Measurements from ENCODE around the gene MYO10.
"Not testable (repeated sequence)": the region's sequence is repeated elsewhere in the genome, so short reads cannot be mapped to it uniquely, and the experiment has no call there.

Gene MYO10

GRCh38 chr5:16735101-16736060 is 200.7 kb downstream of the MYO10 start:
- no peak for DNase-seq

DNA sequence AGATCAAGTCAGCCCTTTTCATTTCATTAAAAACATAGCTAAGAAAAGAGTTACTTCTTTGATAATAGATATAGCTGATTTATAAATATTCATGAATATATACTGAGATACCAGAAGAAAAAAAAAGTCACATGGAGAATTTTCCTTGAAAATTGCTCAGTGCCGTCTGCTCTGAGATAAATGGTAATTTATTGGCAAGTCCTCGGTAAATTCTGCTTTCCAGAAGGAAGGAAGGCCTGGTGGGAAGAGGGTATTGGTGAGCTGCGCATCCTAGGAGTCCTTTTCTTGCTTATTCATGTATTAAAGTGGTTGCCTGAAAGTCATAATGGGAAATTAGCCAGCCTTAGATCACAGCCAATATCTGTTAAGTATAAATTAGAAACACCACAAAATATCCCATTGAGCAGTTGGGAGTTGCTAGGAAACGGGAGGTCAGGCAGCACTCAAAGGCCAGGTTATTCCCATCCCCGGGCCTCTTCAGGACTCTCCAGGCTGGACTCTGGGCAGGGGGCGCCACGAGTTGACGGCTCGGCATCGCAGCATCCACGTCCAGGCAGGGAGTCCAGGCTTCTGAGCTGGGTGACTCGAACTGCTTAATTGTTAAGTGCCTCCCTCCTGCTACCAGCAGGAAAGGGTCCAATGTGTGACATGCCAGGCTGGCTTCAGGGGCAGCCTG is 202.6 kb downstream of the MYO10 start:
- no peak for DNase-seq

GRCh38 chr5:16732356-16732755 is 203.7 kb downstream of the MYO10 start:
- no peak for DNase-seq

DNA sequence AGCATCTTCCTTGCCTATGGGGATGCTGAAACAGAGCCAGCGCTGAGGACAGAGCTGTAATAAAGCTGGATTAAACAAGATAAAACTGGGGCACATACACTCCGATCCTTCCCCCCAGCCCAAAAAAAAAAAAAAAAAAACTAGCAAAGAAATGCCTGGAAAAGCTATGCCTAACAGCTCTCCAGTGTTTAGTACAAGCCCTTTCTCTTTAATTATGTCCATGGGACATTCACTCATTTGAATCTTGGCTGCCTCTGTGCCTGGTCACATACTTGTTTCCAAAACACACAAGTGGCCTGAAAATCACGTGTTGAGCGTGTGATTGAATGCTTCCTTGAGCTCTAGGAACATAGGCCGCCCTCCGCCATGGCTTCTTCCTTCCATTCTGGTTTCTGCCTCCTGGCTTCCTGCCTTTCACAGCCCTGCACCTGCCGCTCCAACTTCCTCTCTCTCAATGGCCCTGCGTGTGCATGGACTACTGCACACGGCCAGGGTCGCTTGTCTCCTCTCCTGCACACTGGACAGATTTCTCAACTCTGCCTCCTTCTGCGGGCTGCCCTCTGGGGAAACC is 208.2 kb downstream of the MYO10 start:
- DNase-seq = no peak

GRCh38 chr5:16726538-16726946 is 209.5 kb downstream of the MYO10 start:
- DNase-seq = peak; percentile 26

DNA sequence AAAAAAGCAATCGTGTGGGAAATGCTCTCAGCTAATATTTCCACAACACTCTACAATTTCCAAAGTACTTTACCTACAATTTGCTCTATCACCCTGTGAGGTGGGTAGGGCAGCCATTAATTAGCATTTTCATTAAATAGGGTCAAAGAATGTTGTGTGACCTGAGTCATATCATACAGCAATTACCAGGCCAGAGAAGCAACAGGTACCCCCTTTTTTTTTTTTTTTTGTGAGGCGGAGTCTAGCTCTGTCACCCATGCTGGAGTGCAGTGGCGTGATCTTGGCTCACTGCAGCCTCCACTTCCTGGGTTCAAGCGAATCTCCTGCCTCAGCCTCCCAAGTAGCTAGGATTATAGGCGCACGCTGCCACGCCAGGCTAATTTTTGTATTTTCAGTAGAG is 210.5 kb downstream of the MYO10 start:
- no peak for DNase-seq

DNA sequence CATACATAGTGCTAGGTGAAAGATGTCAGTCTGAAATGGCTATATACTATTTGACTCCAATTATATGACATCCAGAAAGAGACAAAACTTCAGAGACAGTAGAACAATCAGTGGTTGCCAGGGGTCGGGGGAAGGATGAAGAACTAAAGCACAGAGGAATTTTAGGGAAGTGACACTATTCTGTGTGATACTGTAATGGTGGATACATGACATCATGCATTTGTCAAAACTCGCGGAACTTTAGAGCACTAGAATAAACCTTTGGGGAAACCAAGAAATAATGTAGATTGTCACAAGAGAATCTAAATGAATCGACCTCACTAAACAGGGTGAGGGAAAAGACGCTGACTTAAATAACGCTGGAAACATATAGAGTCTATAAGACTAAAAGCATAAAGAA is 212.3 kb downstream of the MYO10 start:
- no peak for DNase-seq

DNA sequence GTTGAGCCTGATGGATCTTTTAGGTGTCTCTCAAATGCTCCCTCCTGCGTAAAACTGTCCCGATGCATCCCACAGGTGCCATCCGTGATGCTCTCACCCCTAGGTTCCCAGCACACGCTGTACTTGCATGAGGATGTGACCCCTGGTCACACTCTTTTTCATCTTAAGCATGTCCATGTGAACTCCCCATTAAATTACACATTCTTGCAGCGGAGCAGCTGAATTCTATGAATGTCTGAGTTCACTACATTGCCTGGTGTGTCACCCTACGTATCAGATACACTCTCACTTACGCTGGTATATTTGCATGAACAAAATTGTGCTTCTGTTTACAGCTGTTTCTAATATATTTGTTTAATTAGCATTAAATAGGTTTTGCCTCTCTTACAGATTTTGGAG is 214.0 kb downstream of the MYO10 start:
- DNase-seq = no peak

GRCh38 chr5:16721151-16722096 is 214.7 kb downstream of the MYO10 start:
- DNase-seq = no peak

DNA sequence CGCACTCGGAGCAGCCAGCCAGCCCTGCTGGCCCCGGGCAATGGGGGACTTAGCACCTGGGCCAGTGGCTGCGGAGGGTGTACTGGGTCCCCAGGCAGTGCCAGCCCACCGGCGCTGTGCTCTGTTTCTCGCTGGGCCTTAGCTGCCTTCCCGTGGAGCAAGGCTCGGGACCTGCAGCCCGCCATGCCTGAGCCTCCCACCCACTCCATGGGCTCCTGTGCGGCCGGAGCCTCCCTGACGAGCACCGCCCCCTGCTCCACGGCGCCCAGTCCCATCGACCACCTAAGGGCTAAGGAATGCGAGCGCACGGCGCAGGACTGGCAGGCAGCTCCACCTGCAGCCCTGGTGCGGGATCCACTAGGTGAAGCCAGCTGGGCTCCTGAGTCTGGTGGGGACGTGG is 218.1 kb downstream of the MYO10 start:
- DNase-seq = not testable (repeated sequence)

GRCh38 chr5:16713386-16713928 is 222.6 kb downstream of the MYO10 start:
- no peak for DNase-seq

DNA sequence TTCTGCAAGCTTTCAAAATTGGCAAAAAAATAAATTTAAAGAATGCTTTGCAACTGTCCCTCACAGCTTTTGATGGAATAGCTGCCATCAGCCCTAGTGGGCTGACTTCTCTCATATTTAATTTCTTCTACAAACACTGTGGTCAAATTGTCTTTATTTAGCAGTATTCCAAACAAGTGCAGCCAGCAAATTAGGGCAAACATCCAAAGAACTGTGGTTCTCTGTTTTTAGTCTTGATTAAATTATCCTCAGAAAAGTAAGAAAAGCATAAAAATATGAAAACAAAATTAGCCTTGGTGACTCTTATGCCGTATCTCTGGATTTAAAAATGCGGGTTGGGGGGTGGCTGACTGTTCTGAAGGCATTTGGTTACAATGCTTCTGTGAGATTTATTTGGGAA is 223.5 kb downstream of the MYO10 start:
- DNase-seq = no peak

- DNase-seq = no peak
These were observed 223.9 kb downstream of the MYO10 start for GRCh38 chr5:16712178-16712577.

GRCh38 chr5:16709691-16710433 is 226.2 kb downstream of the MYO10 start:
- DNase-seq = no peak

DNA sequence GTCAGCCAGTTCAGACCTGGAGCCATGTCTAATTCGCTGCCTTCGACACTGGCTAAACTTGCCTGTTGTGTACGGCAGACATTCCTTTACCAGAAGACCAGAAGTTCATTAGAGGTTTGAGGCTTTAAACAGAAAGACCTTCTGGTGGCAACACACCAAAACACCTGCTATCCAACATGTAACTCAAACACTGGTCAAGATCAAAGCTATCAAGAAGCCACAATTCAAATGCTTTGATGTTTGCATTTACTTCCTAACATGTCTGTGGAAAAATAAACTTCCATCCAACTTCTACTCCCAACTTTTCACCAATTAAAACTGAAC is 228.3 kb downstream of the MYO10 start:
- no peak for DNase-seq

DNA sequence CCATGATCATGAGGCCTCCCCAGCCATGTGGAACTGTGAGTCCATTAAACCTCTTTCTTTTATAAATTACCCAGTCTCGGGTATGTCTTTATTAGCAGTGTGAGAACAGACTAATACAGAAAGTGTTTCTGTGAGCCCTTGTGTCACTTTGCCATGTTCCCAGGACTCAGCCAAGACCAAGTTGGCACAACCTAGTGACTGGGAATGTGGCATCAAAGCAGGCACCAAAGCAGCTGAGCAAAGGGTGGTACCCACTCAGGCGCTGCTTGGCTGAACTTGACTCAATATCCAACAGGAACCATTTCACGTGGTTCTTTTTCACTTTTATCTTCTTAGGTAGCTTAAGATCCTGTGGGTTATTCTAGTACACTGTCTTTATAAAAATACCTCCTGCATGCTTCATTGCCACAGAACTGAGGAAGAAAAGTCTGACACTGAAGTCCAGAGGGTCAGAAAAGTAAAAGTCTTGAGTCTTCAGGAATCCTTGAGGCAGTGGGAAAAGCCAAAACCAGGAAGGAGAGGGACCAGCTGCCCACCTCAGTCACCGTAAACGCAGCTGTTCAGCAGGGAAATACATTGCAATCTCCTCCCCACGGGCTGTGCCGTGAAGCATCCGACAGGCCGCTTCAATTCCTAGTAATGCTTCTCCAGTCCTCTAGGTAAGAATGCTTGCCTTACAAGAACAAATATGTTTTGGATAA is 228.8 kb downstream of the MYO10 start:
- no peak for DNase-seq

- DNase-seq = no peak
These were observed 231.1 kb downstream of the MYO10 start for GRCh38 chr5:16704945-16705344.

DNA sequence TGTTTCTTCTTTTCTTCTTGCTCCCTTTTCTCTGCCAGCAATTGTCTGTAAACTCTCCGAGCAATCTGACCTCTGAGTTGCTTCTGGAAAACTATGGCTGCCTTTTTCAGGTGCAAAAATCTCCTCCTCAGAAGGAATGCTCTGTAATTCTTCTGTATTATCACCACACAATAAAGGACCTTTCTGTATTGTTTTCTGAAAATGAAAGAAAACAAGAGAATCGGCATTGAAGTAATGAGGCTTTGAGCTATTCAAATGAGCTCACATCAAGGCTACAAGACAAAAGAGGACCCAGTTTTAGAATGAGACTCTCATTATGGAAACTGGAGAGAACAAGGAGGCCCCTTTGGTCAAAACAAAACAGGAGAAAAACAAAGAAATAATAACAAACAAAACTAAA is 233.1 kb downstream of the MYO10 start:
- no peak for DNase-seq

GRCh38 chr5:16701134-16702099 is 234.7 kb downstream of the MYO10 start:
- no peak for DNase-seq

- DNase-seq = no peak
These were observed 236.0 kb downstream of the MYO10 start for GRCh38 chr5:16700081-16700480.

All from NK-92 treated with Interleukin-12 subunit alpha and Interleukin-12 subunit beta, amount 100 ng/mL, for 24 hours (cell line).